ENCODE data around the gene NTRK3. TPM values are rescaled to one million over a fixed set of nuclear protein-coding genes. Genes with fewer than 3 reads are reported as not detected.

Gene NTRK3
- total and polyA plus RNA-seq, 8 donors: 4.1 to 9.8 (median 7.4) TPM

DNA sequence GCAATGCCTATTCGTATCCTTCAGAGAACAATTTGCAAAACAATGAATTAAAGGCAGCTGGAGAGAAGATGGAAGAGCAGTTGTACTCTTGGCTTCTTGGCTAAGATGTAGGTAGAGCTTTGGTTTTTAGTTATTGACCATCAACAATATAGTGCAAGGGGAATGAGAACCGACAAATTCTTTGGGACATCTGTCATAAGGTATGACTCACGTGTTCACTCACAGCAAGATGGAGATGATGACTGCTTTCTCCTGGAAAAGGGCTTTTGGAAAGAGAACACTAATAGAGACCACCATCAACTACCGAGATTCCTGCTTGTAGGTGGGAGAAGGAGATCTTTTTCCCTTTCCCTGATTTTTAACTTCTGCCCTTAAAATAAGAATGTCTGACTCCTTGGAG is 234.9 kb downstream of the NTRK3 start:
- no peak overlapping the region for H3K27ac ChIP-seq
- no peaks in the 10 kb centered on the region for H3K4me1 ChIP-seq
- peaks cover 0 to 8% of the 10 kb centered on the region in 2 donors for H3K27me3 ChIP-seq
- no peak for ATAC-seq
- no peaks in the 10 kb centered on the region for H3K36me3 ChIP-seq
- H3K9me3 ChIP-seq: no peaks in the 10 kb centered on the region
- intact Hi-C loops (cut with DNase I): no loop called here
- TF ChIP-seq, protein P1, sequence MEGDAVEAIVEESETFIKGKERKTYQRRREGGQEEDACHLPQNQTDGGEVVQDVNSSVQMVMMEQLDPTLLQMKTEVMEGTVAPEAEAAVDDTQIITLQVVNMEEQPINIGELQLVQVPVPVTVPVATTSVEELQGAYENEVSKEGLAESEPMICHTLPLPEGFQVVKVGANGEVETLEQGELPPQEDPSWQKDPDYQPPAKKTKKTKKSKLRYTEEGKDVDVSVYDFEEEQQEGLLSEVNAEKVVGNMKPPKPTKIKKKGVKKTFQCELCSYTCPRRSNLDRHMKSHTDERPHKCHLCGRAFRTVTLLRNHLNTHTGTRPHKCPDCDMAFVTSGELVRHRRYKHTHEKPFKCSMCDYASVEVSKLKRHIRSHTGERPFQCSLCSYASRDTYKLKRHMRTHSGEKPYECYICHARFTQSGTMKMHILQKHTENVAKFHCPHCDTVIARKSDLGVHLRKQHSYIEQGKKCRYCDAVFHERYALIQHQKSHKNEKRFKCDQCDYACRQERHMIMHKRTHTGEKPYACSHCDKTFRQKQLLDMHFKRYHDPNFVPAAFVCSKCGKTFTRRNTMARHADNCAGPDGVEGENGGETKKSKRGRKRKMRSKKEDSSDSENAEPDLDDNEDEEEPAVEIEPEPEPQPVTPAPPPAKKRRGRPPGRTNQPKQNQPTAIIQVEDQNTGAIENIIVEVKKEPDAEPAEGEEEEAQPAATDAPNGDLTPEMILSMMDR (IDR thresholded peaks at IDR 0.05): no peak
- no peak for DNase-seq
- no peak overlapping the region for H3K4me3 ChIP-seq

DNA sequence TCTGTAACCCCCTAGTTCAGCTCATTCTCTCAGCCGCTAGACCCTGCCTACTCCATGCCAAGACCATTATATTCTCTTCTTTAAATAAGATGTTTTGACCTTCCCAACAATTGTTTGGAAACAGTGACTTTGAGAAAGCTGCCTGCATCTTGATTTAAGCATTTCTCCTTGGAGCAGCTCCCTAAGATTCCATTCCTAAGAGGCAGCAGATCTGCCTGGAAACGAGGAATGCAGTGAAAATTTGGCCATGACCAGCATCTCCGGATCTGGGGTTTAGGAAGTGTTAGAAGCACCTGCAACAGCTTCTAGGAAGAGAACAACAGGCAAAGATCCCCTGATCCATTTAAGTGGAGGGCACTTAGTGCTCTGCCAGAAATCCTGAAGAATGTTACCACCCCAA is 235.7 kb downstream of the NTRK3 start:
- TF ChIP-seq, protein P1 (IDR thresholded peaks at IDR 0.05): no peak
- intact Hi-C loops (cut with DNase I): no loop called here
- no peak for DNase-seq
- Histone ChIP-seq H3K27ac (no peak overlapping the region), H3K9me3 (no peaks in the 10 kb centered on the region), H3K36me3 (no peaks in the 10 kb centered on the region), H3K27me3 (peaks cover 0 to 12% of the 10 kb centered on the region in 2 donors), H3K4me3 (no peak overlapping the region), H3K4me1 (no peaks in the 10 kb centered on the region)
- no peak for ATAC-seq

DNA sequence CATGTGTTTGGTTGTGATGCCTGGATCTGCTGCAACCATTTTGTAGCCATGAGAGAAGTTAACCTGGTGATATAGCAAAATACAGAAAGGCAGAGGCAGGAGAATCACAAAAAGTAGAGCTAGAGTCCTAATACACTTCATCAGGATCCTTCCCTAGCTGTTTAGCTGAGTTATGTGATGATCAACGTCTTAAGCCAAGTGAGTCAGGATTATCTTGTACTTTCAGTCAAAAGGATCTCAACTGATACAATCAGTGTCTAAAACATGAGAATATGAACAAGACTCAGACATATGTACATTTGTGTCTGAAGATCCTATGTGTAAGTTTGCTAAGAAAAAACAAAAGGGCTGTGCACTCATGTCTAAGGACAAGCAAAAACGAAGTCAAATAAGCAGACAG is 236.9 kb downstream of the NTRK3 start:
- Histone ChIP-seq H3K9me3 (no peaks in the 10 kb centered on the region), H3K36me3 (no peaks in the 10 kb centered on the region), H3K4me1 (no peaks in the 10 kb centered on the region), H3K27me3 (peaks cover 0 to 12% of the 10 kb centered on the region in 2 donors), H3K27ac (no peak overlapping the region), H3K4me3 (no peak overlapping the region)
- DNase-seq (no peak), ATAC-seq (no peak)
- TF ChIP-seq, protein P1 (IDR thresholded peaks at IDR 0.05): no peak
- intact Hi-C loops (cut with DNase I): no loop called here

DNA sequence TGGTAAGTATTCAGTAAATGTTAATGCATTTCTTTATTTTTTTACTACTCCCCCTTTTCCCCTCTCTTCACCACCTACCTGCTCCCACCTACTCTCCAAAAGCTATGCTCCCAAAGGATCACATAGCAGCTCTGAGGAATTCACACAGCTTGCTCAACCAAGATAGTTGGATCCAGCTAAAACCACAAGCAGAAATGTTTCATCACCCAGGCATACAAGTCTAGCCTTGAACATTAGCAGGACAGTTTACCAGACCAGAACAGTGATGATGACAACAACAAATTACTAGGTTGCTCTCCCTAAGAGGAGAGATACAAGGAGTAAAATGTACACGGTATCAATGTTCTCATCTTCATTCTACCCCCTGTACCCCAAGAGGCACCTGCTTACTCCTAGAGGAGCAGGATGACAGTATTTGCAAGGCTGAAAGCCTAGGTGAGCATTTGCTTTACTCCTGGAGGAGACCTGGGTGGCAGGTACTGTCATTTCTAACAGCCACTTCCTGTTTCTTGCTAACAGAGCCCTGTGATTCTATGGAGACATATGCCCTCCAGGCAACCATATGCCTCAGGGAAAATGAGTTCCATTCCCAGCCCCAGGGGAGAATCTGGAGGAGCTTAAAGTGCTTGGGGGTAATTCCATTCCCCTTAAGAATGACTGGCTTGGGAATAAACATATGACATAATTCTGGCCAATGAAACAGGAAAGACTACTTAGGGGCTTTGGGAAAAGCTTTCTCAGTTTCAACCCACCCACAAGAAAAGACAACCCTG is 237.5 kb downstream of the NTRK3 start:
- Histone ChIP-seq H3K4me1 (no peaks in the 10 kb centered on the region), H3K9me3 (no peaks in the 10 kb centered on the region), H3K36me3 (no peaks in the 10 kb centered on the region), H3K4me3 (no peak overlapping the region), H3K27me3 (peaks cover 0 to 12% of the 10 kb centered on the region in 2 donors), H3K27ac (no peak overlapping the region)
- ATAC-seq (no peak), DNase-seq (no peak)
- TF ChIP-seq, protein P1 (IDR thresholded peaks at IDR 0.05): no peak
- intact Hi-C loops (cut with DNase I): no loop called here

DNA sequence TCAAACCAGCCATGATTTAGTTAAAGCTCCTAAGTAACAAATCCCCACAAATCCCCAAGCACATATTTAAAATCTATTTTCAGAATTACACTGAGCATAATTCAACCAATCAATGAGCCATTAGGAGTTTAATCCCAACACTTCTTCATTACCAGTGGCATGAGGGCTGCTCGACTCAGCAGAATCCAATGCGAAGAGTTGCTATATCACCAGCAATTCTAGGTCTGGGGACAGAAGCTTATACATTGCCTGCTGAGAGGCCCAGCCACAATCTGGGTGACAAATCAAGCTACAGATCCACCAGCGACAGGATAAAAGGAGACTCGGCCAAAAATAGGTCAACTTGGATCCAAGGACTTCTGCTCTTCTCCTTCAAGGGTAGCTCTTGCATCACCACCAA is 238.8 kb downstream of the NTRK3 start:
- TF ChIP-seq, protein P1 (IDR thresholded peaks at IDR 0.05): no peak
- H3K27ac ChIP-seq: no peak overlapping the region
- peaks cover 0 to 12% of the 10 kb centered on the region in 2 donors for H3K27me3 ChIP-seq
- H3K4me1 ChIP-seq: no peaks in the 10 kb centered on the region
- no peaks in the 10 kb centered on the region for H3K9me3 ChIP-seq
- intact Hi-C loops (cut with DNase I): no loop called here
- DNase-seq (no peak), ATAC-seq (no peak)
- no peaks in the 10 kb centered on the region for H3K36me3 ChIP-seq
- H3K4me3 ChIP-seq: no peak overlapping the region
